Thymus (tissue), 11 donors: ENCODE measurements around the gene MPHOSPH8. TPM values are rescaled to one million over a fixed set of nuclear protein-coding genes. Genes with fewer than 3 reads are reported as not detected.
"Not testable (repeated sequence)": the region's sequence is repeated elsewhere in the genome, so short reads cannot be mapped to it uniquely, and the experiment has no call there.

Experiments used
- DNase-seq, 9 donors: peaks; one replicate each; pipeline ENCODE4 v3.0.0-alpha.2; 2013; ENCODE audit warnings: low spot score in 9 of 9, low read depth in 6 of 9, missing footprints in 1 of 9
- H3K27ac ChIP-seq, 2 donors: one replicate each; pipeline ENCODE4 v1.5.1; 2013; ENCODE audit warnings: control low read depth in 1 of 2, low read depth in 1 of 2, low read length in 1 of 2, mild to moderate bottlenecking in 1 of 2, moderate library complexity in 1 of 2
- H3K27me3 ChIP-seq, 2 donors: one replicate each; pipeline ENCODE4 v1.5.1; 2013; ENCODE audit warnings: low read length in 1 of 2; ENCODE audit not compliant: control insufficient read depth in 2 of 2, insufficient read depth in 1 of 2
- H3K36me3 ChIP-seq, 2 donors: one replicate each; pipeline ENCODE4 v1.5.1; 2013; ENCODE audit warnings: low read length in 1 of 2, mild to moderate bottlenecking in 1 of 2, moderate library complexity in 1 of 2; ENCODE audit not compliant: control insufficient read depth in 2 of 2, insufficient read depth in 2 of 2
- H3K4me1 ChIP-seq, 2 donors: one replicate each; pipeline ENCODE4 v1.5.1; 2013; ENCODE audit warnings: low read length in 2 of 2; ENCODE audit not compliant: control insufficient read depth in 2 of 2, insufficient read depth in 2 of 2
- H3K4me3 ChIP-seq, 2 donors: one replicate each; pipeline ENCODE4 v1.5.1; 2013; ENCODE audit warnings: low read length in 2 of 2, control low read depth in 1 of 2, mild to moderate bottlenecking in 1 of 2
- H3K9me3 ChIP-seq, 2 donors: one replicate each; pipeline ENCODE4 v1.5.1; 2013; ENCODE audit warnings: low read length in 1 of 2, mild to moderate bottlenecking in 1 of 2; ENCODE audit not compliant: control insufficient read depth in 2 of 2, insufficient read depth in 1 of 2
- WGBS: extraction: QIAGEN DNeasy Blood & Tissue Kit; methylation state at CpG from one replicate; pipeline ENCODE4 v1.1.7; 2013; 5-methylcytosine and 5-hydroxymethylcytosine counted together
- polyA plus RNA-seq: library from polyadenylated mRNA; stranded (reverse); fragments of 200-250 nt; gene quantifications from one replicate; pipeline ENCODE4 v1.2.3, GENCODE V29; 2013
- total RNA-seq: library from RNA; stranded (reverse); fragments of 120-200 nt; gene quantifications from one replicate; pipeline ENCODE4 v1.2.4, GENCODE V29; 2013
- donor health status: healthy.

The MPHOSPH8 gene
- total and polyA plus RNA-seq, 2 donors: 17.4 to 37.6 TPM

DNA sequence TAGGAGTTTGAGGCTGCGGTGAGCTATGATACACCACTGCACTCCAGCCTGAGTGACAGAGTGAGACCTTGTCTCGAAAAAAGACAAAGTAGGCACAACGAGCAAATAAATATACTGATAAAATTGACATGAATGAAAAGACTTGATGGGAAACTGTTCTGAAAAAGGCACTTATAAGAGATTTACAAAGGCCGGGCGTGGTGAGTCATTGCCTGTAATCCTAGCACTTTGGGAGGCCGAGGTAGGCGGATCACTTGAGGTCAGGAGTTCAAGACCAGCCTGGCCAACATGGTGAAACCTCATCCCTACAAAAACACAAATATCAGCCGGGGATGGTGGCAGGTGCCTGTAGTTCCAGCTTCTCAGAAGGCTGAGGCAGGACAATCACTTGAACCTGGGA is 58.0 kb downstream of the MPHOSPH8 start:
- not testable (repeated sequence) for DNase-seq, H3K4me3 ChIP-seq, H3K27ac ChIP-seq, H3K4me1 ChIP-seq, H3K9me3 ChIP-seq, H3K36me3 ChIP-seq, H3K27me3 ChIP-seq
- WGBS: 98% methylated on average over 8 of the region's 8 CpGs

DNA sequence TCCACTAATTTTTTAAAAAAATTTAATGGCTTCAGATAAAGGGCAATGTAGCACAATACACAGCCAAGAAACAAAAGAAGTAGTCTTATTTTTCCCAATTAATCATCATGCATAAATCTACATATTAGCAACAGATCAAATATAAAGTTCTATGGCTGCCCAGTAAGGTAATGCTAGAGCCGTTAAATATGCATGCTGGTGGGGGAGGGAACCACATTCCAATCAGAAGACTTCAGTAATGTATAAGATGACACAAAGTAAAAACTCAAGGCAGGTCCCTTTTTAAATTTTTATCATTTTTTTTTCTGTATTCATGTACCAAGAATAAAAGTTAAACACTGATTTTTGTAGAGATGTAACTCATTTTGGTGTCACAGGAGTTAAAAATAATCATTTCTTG is 62.0 kb downstream of the MPHOSPH8 start:
- no peaks in the 10 kb centered on the region for H3K4me1 ChIP-seq
- no peaks in the 10 kb centered on the region for H3K9me3 ChIP-seq
- H3K36me3 ChIP-seq: peaks cover 0 to 9% of the 10 kb centered on the region in 2 donors
- DNase-seq: no peak
- no peak overlapping the region for H3K27ac ChIP-seq
- H3K4me3 ChIP-seq: no peak overlapping the region
- no peaks in the 10 kb centered on the region for H3K27me3 ChIP-seq
- 90% methylated on average over 1 of the region's 1 CpG for whole genome bisulfite sequencing

DNA sequence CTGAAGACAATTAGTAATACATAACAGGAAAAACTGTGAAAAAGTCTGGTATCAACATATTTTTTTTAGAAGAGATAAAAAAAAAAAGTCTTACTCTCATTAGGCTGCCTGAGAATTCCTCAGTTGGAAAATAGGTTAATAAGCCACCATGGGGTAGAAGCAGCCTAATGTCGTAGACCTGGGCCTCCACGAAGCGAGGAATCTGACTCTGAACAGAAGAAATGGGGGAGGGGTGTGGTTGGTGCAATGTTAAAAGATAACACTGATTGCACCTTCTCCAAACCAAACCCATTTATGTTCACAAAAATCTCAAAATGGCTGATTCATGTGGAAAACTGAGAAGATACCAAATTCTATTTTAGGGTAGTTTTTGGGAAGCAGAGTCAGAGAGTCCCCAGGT is 62.4 kb downstream of the MPHOSPH8 start:
- no peaks in the 10 kb centered on the region for H3K9me3 ChIP-seq
- H3K36me3 ChIP-seq: peaks cover 0 to 9% of the 10 kb centered on the region in 2 donors
- no peak overlapping the region for H3K27ac ChIP-seq
- WGBS: 65% methylated on average over 3 of the region's 3 CpGs
- no peaks in the 10 kb centered on the region for H3K4me1 ChIP-seq
- no peak for DNase-seq
- H3K4me3 ChIP-seq: no peak overlapping the region
- H3K27me3 ChIP-seq: no peaks in the 10 kb centered on the region

DNA sequence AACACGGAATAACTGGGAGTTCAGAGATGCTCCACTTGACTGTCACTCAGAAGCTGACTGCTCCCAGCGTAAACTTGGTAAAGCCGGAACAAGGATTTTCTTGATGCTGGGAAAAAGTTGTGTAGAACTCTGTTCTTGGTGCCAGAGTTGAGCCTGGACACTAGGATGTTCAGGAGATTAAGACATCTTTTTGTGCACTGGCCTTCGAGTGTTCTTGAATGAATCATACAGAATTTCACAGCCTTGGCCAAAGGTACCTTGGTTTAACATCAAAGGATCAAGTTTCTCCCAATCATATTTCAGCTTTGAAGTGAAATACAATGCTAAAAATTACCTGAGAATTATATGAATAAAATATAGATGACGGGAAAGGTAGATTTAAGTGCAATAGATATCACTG is 67.5 kb downstream of the MPHOSPH8 start:
- H3K4me3 ChIP-seq, H3K9me3 ChIP-seq, H3K27ac ChIP-seq, H3K27me3 ChIP-seq, H3K4me1 ChIP-seq, H3K36me3 ChIP-seq, DNase-seq: not testable (repeated sequence)
- WGBS: 94% methylated on average over 3 of the region's 5 CpGs

DNA sequence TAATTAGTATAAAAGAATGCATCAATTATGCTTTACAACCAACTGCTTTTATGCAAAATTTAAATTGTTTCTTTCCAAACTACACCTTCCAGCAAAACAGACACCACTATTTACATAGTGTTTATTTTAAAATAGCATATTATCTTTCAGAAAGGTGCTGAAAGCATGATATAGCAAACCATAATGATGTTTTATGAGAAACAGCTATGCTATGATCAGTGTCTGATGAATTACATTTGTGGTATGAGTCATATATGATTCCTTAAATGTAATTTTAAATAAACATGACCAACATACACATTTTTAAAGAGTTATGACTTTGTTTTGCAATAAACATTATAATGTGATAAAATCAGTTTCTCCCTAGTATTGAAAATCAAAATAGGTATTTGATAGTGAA is 68.2 kb downstream of the MPHOSPH8 start:
- not testable (repeated sequence) for H3K4me3 ChIP-seq, DNase-seq, H3K9me3 ChIP-seq

DNA sequence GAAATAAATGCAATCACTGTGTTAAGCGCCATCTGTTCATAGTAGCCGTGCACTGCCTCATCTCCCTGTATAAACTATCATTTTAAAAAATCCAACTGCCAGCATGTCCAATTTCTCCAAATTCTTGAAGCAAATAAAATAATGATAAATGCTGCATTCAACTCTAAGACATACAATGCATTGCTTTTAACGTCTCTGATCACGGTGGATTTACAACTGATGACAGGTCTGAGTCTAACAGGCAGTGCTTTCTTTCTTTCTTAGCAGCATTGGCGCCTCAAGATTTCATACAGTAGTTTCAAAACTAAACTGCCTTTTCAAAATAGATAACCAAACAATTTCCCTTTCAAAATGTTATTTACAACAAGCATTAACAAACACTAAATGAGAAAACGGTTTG is 70.8 kb downstream of the MPHOSPH8 start:
- not testable (repeated sequence) for H3K4me1 ChIP-seq, H3K36me3 ChIP-seq, H3K9me3 ChIP-seq, DNase-seq, H3K27ac ChIP-seq, H3K27me3 ChIP-seq, H3K4me3 ChIP-seq
- WGBS: 95% methylated on average over 6 of the region's 6 CpGs

More for the DNA sequence above, 68.2 kb downstream of the MPHOSPH8 start:
- not testable (repeated sequence) for H3K27me3 ChIP-seq, H3K36me3 ChIP-seq, H3K4me1 ChIP-seq, H3K27ac ChIP-seq

DNA sequence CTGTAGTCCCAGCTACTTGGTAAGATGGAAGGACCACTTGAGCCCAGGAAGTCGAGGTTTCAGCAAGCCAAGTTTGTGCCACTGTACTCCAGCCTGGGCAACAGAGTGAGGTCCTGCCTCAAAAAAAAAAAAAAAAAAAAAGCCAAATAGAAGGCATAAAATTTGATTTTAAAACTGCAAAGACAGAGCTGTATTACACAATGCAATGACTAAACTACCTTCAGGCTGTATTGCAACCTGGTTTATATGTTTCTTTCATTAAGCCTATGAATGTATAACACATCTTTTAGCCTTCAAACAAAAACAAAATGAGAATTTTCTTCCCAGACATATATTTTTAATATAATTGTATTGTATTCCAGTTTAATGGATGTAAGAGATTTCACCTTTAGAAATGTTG is 75.6 kb downstream of the MPHOSPH8 start:
- not testable (repeated sequence) for H3K4me3 ChIP-seq, H3K9me3 ChIP-seq, H3K36me3 ChIP-seq, H3K4me1 ChIP-seq, H3K27me3 ChIP-seq, DNase-seq, H3K27ac ChIP-seq
- whole genome bisulfite sequencing: 98% methylated on average over 1 of the region's 1 CpG

DNA sequence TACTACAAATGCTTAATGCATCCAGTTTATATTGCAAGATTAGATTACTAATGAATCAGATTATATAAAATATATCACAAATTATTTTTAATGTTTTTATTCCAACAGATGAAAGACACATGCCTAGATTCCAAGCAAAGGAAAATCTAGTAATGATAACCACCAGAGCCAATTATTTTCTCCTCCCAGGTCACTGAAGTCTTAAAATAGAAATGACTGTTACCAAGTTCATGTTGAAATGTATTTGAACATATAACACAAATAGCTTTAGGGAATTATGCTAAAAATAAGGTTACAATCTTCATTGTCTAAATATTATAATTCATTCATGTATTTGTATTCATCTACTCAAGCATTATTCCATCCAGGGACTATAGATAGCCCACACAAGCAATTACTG is 76.3 kb downstream of the MPHOSPH8 start:
- not testable (repeated sequence) for H3K4me1 ChIP-seq, DNase-seq, H3K27me3 ChIP-seq, H3K4me3 ChIP-seq, H3K27ac ChIP-seq, H3K36me3 ChIP-seq, H3K9me3 ChIP-seq

DNA sequence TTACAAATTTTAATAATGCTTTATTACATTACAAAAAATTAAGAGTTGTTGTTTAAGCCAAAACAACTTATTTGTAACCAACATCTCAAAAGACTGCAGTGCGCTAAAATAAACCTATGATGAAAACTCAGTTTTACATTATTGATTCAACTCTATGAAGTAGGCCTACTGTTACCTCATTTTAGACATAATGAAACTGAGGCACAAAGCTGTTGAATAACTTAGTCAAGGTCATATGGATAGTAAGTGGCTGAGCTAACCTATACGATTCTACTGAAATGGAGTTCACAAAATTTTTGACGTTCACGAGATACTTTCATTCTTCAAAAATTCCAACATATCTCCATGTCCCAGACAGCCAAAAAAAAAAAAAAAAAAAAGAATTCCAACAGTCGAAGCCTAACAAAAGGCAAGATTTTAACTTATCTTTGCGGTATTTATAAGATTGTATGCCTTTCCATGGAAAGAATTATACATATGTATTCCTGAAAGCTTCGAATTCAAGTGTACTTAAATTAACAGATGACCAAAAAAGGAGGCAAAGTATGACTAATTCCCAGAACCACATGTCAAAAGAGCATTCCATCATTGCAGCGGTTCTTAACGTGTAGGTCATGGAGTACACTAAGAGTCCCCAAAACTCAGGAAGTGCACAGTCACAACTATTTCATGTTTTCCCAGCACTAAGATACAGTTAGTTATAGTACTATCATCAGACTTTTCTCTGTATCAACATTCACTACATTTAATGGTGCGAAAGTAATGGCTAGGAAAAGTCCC is 79.9 kb downstream of the MPHOSPH8 start:
- Histone ChIP-seq H3K4me3 (no peak overlapping the region), H3K9me3 (no peaks in the 10 kb centered on the region), H3K4me1 (no peaks in the 10 kb centered on the region), H3K36me3 (peaks cover 6 to 7% of the 10 kb centered on the region in 2 donors), H3K27ac (no peak overlapping the region), H3K27me3 (no peaks in the 10 kb centered on the region)
- WGBS: 78% methylated on average over 10 of the region's 10 CpGs
- DNase-seq: no peak
